SKM-1 treated with dmso at 0.1 percent for 144 hours (cell line): ENCODE data around the gene MCF2L.
"Not testable (repeated sequence)": the region's sequence is repeated elsewhere in the genome, so short reads cannot be mapped to it uniquely, and the experiment has no call there.

ENCODE experiments used
- DNase-seq: peaks from one replicate; lab custom pipeline; 2025; ENCODE audit not compliant: unreplicated experiment; lab: John Stamatoyannopoulos, UW

Gene MCF2L

GRCh38 chr13:113077953-113078901, 109.2 kb downstream of the MCF2L start:
- no peak for DNase-seq

- no peak for DNase-seq
These were observed 110.1 kb downstream of the MCF2L start for GRCh38 chr13:113078902-113079780.

GRCh38 chr13:113079781-113080080, 110.7 kb downstream of the MCF2L start:
- DNase-seq: not testable (repeated sequence)

DNA sequence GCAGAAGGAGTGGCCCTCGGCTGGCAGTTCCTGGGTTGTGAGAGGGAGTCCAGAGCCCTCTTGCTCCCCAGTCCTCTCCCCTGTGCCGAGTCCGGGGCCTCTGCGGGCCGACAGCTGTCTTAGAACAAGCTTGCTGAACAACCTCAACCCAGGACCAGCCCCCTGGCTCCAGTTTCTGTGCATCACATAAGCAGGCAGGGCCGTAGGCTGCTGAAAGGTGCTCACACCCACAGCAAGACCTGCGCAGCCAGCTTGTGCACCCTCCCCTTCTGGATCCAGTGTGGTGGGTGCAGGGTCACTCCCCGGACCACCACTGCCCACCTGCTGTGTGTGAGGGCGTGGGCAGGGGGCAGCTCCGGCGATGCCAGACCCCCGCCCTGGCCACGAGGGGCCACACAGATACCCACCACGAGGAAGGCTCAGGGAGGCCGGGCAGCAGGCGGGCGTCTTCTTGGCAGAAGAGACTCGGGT, 111.4 kb downstream of the MCF2L start:
- no peak for DNase-seq

DNA sequence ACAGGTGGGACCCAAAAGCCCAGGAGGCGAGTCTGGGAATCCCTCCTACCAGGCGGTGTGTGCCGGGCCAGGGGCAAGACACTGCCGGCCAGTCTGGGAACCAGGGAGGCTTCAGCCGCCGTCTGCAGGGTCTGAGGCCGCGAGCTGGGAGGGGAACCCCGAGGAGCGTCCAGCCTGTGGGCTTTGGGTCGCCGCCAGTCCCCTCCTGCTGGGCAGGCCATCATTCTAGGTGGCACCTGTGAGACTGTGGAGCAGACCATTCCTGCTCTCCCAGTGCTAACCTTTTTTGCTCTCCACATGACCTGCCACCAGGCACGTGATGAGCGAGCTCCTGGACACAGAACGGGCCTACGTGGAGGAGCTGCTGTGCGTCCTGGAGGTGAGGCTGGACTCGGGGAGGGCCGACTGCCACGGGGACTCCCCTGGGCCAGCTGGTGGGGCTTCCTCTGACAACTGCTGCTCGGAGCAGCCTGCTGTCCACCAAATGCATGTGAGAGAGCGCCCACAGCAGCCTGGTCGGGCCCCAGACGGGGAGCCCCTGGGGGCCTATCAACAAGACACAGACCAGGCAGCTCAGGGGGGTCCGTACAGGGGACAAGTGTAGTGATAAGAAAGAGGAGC, 112.0 kb downstream of the MCF2L start:
- no peak for DNase-seq

DNA sequence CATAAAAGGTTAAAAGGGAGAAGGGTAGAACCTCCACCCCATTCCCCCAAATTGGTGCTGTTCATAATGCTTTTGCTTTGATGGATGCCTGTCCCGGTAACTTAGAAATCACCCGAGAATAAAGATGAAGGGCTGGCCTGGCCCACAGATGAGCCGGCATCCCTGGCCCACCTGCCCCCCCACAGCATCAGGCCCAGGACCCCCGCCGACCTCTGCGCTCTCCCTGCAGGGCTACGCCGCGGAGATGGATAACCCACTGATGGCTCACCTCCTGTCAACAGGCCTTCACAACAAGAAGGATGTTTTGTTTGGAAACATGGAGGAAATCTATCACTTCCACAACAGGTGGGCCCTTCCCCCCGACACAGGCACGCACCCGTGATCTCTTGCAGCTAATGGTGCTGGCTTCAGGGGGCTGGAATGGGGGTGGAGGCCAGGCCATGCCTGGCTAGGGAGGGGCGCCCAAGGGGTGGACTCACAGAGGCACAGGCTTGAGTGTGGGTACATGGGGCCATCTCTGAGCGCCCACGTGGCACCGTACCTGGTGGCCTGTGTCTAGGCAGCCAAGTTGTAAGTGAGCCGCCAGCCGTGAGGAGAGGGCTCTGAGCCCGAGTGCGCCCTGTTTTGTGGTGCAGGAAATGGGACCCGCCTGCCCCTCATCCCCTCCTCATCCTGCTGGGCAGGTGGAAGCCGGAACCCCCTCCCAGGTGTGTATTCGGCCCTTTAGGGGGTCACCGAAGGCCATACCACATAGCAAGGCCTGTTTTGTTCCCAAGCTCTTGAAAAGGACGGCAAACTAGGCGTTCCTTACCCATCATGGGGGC, 113.4 kb downstream of the MCF2L start:
- DNase-seq: no peak

DNA sequence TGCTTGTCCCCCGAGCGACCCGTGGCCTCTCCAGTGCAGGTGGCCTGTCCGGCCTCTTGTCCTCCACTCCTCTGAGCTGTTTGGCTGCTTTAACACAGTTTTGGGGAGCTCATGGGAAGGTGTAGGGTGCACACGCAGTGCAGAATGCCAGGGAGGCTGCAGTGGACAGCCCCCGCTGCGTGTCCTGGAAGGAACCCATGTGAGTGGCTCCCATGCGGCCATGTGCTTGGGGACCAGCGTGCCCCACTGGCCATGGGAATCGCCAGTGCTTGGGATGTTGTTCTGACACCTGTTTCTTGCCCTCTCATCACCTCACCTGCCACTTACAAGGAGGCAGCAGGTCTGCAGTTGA, 114.0 kb downstream of the MCF2L start:
- DNase-seq: no peak

GRCh38 chr13:113083402-113084061, 114.5 kb downstream of the MCF2L start:
- DNase-seq: no peak

DNA sequence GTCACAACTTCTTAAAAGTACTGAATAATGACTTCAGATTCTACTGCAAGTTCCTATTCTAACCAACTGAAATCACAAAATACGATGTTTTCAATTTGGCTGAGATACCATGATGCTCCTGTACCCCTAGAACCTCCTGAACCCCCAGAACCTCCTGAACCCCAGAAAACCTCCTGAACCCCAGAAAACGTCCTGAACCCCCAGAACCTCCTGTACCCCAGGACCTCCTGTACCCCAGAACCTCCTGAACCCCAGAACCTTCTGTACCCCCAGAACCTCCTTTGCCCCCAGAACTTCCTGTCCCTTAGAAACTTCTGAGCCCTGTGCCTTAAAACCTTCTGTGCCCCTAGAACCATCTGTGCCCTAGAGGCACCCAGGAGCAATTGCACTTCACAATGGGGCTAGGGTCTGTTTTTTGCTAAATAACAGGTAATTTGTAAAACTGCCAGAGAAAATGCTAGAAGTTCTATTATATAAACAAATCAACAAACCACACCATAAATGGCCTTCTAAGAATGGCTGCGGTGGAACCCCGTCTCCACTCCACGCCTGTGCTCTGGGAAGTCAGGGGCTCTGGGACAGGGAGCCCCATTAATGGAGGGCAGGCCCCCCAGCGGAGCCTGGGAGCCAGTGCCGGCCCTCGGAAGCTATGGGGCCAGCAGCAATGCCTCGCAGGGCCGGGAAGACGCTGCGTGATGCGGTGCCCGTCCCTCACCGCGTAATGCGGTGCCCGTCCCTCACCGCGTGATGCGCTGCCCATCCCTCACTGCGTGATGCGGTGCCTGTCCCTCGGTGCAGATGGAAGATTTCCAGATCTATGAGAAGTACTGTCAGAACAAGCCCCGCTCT, 115.3 kb downstream of the MCF2L start:
- DNase-seq: no peak

DNA sequence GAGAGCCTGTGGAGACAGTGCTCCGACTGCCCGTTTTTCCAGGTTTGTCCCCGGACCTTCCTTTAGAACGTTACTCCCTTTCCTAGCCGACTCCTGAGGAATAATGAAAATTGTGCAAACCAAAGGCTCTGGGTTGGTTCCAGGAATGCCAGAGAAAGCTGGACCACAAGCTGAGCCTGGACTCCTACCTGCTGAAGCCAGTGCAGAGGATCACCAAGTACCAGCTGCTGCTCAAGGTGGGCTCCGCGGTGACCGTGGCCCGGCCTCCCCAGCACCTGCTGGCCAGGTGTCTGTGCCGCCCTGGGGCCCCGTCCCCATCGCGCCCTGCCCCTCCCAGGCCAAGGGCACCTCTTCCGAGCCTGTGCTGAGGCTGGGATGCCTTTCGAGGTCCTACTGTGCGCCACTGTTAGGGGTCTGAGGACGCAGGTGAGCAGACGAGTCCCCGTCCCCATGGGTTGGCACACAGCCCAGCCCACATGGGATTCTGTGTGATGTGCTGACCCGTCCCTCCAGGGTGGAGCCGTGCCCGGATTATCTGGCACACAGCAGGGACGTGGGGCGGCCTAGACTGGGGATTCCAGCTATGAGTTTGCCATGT, 116.0 kb downstream of the MCF2L start:
- no peak for DNase-seq

DNA sequence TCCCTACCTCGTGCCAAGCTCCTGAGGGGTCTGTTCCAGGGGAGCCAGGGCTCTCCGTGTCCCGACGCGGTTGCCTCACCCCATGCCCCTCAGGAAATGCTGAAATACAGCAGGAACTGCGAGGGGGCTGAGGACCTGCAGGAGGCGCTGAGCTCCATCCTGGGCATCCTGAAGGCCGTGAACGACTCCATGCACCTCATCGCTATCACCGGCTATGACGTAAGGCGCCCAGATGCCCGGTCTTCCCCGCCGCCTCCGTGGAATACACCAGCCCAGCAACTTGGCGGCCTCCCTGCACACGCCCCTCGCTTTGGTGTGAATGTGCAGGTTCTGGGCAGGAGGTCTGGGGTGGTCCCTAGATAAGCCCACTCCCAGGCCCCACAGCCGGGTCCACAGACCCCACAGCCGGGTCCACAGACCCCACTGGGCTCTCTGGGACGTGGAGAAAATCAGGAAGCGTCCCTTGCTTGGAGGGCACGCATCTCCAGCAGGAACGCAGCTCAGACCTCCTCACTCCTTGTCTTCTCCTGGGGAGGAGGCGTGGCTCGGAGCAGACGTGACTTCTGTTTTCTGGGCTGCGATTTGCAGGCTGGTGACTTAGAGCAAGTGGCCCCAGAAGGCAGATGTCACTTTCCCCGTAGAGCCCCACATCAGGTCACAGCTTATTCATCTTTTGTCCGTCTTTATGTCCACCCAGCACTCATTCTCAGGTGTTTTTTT, 117.2 kb downstream of the MCF2L start:
- DNase-seq: no peak

- DNase-seq: no peak
These were observed 118.2 kb downstream of the MCF2L start for GRCh38 chr13:113086991-113087922.

- DNase-seq: no peak
These were observed 119.1 kb downstream of the MCF2L start for GRCh38 chr13:113087923-113088690.

- DNase-seq: no peak
These were observed 119.6 kb downstream of the MCF2L start for GRCh38 chr13:113088691-113089020.

- no peak for DNase-seq
These were observed 120.8 kb downstream of the MCF2L start for GRCh38 chr13:113089693-113090414.

- DNase-seq: no peak
These were observed 121.4 kb downstream of the MCF2L start for GRCh38 chr13:113090415-113090770.
